IMR-90 (cell line): ENCODE measurements around the gene DYRK1A. TPM values are rescaled to one million over a fixed set of nuclear protein-coding genes. Genes with fewer than 3 reads are reported as not detected.

Source experiments
- ATAC-seq: fragments of 200-7000 bp; cut with Tn5 transposase; 2 replicates; pipeline ENCODE4 v1.9.1; 2020; ENCODE audit warnings: low read depth, mild to moderate bottlenecking, moderate library complexity
- BruUV-seq: library from RNA; stranded (reverse); fragments of 400-500 nt; replicated peaks from 2 replicates; lab custom pipeline; 2021; lab: Mats Ljungman, UMichigan
- CTCF ChIA-PET: fragments of 300-600 bp; formaldehyde crosslinking; extraction: SDS; loops from one replicate; lab custom pipeline; 2021; ENCODE audit warnings: antibody characterized with exemption; lab: Yijun Ruan, JAX
- POLR2A ChIA-PET: fragments of 300-600 bp; sonication (Branson Sonifier 250); formaldehyde crosslinking; loops from one replicate; lab custom pipeline; 2022; ENCODE audit warnings: antibody characterized with exemption; ENCODE audit not compliant: unreplicated experiment; lab: Charles Lee
- DNase-seq: peaks from one replicate; pipeline ENCODE4 v3.0.0; 2013
- H2AFZ ChIP-seq: replicated peaks from 2 replicates; pipeline ENCODE3; 2013; ENCODE audit warnings: low read length, mild to moderate bottlenecking; ENCODE audit not compliant: poor library complexity
- H2AK5ac ChIP-seq: 2 replicates; pipeline ENCODE4 v1.6.1; 2013; ENCODE audit warnings: low read depth, low read length, inconsistent platforms
- H2AK9ac ChIP-seq: replicated peaks from 2 replicates; pipeline ENCODE3; 2013; ENCODE audit warnings: mild to moderate bottlenecking, low read depth, low read length, moderate library complexity; ENCODE audit not compliant: poor library complexity
- H2BK120ac ChIP-seq: 2 replicates; pipeline ENCODE4 v1.6.1; 2013; ENCODE audit warnings: low read depth, low read length, inconsistent platforms
- H2BK15ac ChIP-seq: 3 replicates; pipeline ENCODE4 v1.6.1; 2013; ENCODE audit warnings: low read depth, low read length, inconsistent platforms
- H2BK20ac ChIP-seq: 2 replicates; pipeline ENCODE4 v1.6.1; 2013; ENCODE audit warnings: low read depth, mild to moderate bottlenecking, inconsistent platforms, low read length, moderate library complexity
- H2BK5ac ChIP-seq: 2 replicates; pipeline ENCODE4 v1.6.1; 2013; ENCODE audit warnings: mild to moderate bottlenecking, low read depth, low read length, inconsistent platforms; ENCODE audit not compliant: poor library complexity, severe bottlenecking
- H3K14ac ChIP-seq: replicated peaks from 2 replicates; pipeline ENCODE4 v1.6.1; 2013; ENCODE audit warnings: low read depth, low read length, inconsistent platforms
- H3K18ac ChIP-seq: 2 replicates; pipeline ENCODE4 v1.6.1; 2013; ENCODE audit warnings: low read depth, low read length, control low read depth
- H3K23ac ChIP-seq: 2 replicates; pipeline ENCODE4 v1.6.1; 2013; ENCODE audit warnings: low read depth, low read length, inconsistent platforms
- H3K27ac ChIP-seq: 2 replicates; pipeline ENCODE4 v1.5.1; 2013; ENCODE audit warnings: mild to moderate bottlenecking, control low read depth, low read length; ENCODE audit not compliant: insufficient read depth
- H3K27me3 ChIP-seq: 2 replicates; pipeline ENCODE4 v1.6.1; 2013; ENCODE audit warnings: low read length; ENCODE audit not compliant: control insufficient read depth, insufficient read depth
- H3K36me3 ChIP-seq: 2 replicates; pipeline ENCODE4 v1.6.1; 2013; ENCODE audit warnings: low read length, mixed read lengths; ENCODE audit not compliant: control insufficient read depth, insufficient read depth
- H3K4ac ChIP-seq: 2 replicates; pipeline ENCODE4 v1.6.1; 2013; ENCODE audit warnings: low read depth, low read length, inconsistent platforms
- H3K4me1 ChIP-seq: 2 replicates; pipeline ENCODE4 v1.6.1; 2013; ENCODE audit warnings: low read length, mixed read lengths; ENCODE audit not compliant: control insufficient read depth, insufficient read depth
- H3K4me2 ChIP-seq: 2 replicates; pipeline ENCODE4 v1.6.1; 2013; ENCODE audit warnings: low read depth, mild to moderate bottlenecking, control low read depth, low read length, moderate library complexity
- H3K4me3 ChIP-seq: 2 replicates; pipeline ENCODE4 v1.5.1; 2013; ENCODE audit warnings: low read depth, mild to moderate bottlenecking, control low read depth, low read length, moderate library complexity; ENCODE audit not compliant: insufficient read depth
- H3K56ac ChIP-seq: 2 replicates; pipeline ENCODE4 v1.6.1; 2013; ENCODE audit warnings: low read length, inconsistent platforms; ENCODE audit not compliant: insufficient read depth; ENCODE audit errors: extremely low read depth
- H3K79me1 ChIP-seq, 2 experiments: 2 replicates each; pipeline ENCODE4 v1.6.1; 2013; ENCODE audit warnings: low read length in 2 of 2, inconsistent platforms in 1 of 2, low read depth in 1 of 2
- H3K9ac ChIP-seq: 2 replicates; pipeline ENCODE4 v1.6.1; 2013; ENCODE audit warnings: low read depth, low read length, control low read depth
- H3K9me1 ChIP-seq: 2 replicates; pipeline ENCODE4 v1.6.1; 2013; ENCODE audit warnings: low read length, inconsistent platforms; ENCODE audit not compliant: insufficient read depth
- H3K9me3 ChIP-seq: 2 replicates; pipeline ENCODE4 v1.6.1; 2013; ENCODE audit warnings: low read length; ENCODE audit not compliant: control insufficient read depth, insufficient read depth
- H4K20me1 ChIP-seq: 2 replicates; pipeline ENCODE4 v1.6.1; 2013; ENCODE audit warnings: low read length, inconsistent platforms; ENCODE audit not compliant: insufficient read depth
- H4K5ac ChIP-seq: 2 replicates; pipeline ENCODE4 v1.6.1; 2013; ENCODE audit warnings: mild to moderate bottlenecking, low read depth, low read length, control low read depth
- H4K8ac ChIP-seq, 2 experiments: 2 replicates each; pipeline ENCODE4 v1.6.1; 2013; ENCODE audit warnings: low read depth in 2 of 2, low read length in 2 of 2, control low read depth in 1 of 2, inconsistent platforms in 1 of 2
- H4K91ac ChIP-seq: 2 replicates; pipeline ENCODE4 v1.6.1; 2013; ENCODE audit warnings: low read depth, low read length, inconsistent platforms; ENCODE audit not compliant: insufficient read depth
- RAD21 ChIP-seq: IDR thresholded peaks from 2 replicates; pipeline ENCODE4 v1.6.1; 2012; ENCODE audit warnings: low read length, improper control_type of control experiment
- SMC3 ChIP-seq: fragments of 150-350 bp; IDR thresholded peaks from 2 replicates; pipeline ENCODE4 v1.6.1; 2016; ENCODE audit warnings: low read depth, mild to moderate bottlenecking, antibody characterized with exemption, low read length, moderate library complexity
- WGBS, 2 experiments: methylation state at CpG; one replicate each; pipeline versions ENCODE4 v1.1.5 to v1.1.7; 2013; ENCODE audit warnings: missing lambda C conversion rate in 2 of 2; ENCODE audit not compliant: insufficient read length in 1 of 2; ENCODE audit errors: extremely low coverage in 2 of 2; 5-methylcytosine and 5-hydroxymethylcytosine counted together
- dilution Hi-C: fragments of 300-500 bp; cut with HindIII; formaldehyde crosslinking; loops from one replicate; pipeline ENCODE4 v1.14.3; 2018; ENCODE audit warnings: low sequenced_read_pairs; ENCODE audit not compliant: unreplicated experiment
- in situ Hi-C: fragments of 300-500 bp; cut with MboI; formaldehyde crosslinking; loops from 3 replicates; pipeline ENCODE4 v1.14.3; 2019; ENCODE audit warnings: low sequenced_read_pairs, inconsistent platforms, mixed read lengths
- intact Hi-C: fragments of 100-400 bp; cut with micrococcal nuclease; formaldehyde crosslinking; loops from 2 replicates; pipeline ENCODE4 v1.10.0; 2022
- polyA plus RNA-seq, 3 experiments: library from polyadenylated mRNA; depleted of rRNA; stranded (reverse); fragments of >200 nt; gene quantifications; 2 replicates each; pipeline ENCODE4 v1.2.3, GENCODE V29; 2012; ENCODE audit warnings: low replicate concordance in 1 of 3
- total RNA-seq: library from RNA; depleted of rRNA; stranded (reverse); fragments of >200 nt; gene quantifications from 2 replicates; pipeline ENCODE4 v1.2.3, GENCODE V29; 2012

Gene DYRK1A
- total and polyA plus RNA-seq, 2 of the 4 experiments (the other 2 are of a cell fraction), result 18.6 to 50.5 TPM

DNA sequence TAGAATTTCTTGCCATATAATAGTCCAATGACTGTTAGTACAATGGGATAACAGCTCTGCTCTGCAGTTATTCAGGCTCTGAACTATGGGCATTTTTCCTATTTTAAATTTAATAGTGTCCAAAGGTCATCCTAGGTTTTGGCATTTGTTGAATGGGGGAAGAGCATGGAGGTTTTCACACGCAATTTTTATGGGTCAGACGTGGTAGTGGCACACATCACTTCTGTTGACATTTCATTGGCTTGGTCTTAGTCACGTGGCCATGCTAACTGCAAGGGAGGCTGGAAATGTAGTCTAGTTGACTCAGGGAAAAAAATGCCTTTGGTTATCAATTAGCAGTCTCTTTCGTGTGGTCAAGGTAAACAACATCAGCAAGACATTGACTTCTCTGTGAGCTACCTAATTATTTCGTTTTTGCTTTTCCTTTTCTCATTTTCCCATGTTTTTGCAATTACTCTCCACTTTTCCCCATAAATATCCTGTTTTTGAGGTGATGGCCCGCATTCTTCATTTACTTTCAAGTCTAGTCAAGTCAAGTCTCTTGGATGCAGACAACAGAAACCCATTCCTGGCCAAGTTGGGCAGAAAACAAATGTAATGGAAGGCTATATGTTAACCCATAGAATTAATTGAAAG is 82.8 kb downstream of the DYRK1A start:
- no peak overlapping the region for H3K4ac ChIP-seq
- H3K27ac ChIP-seq, result no peak overlapping the region
- TF ChIP-seq SMC3 (no peak), RAD21 (no peak)
- H3K18ac ChIP-seq, result no peak overlapping the region
- H4K8ac ChIP-seq, result no peak overlapping the region
- H3K4me3 ChIP-seq, result no peak overlapping the region
- no peak overlapping the region for H2BK15ac ChIP-seq
- no peak overlapping the region for H2BK20ac ChIP-seq
- POLR2A ChIA-PET, result no interaction called here
- peaks cover 44 to 87% of the 10 kb centered on the region in 2 experiments for H3K79me1 ChIP-seq
- H3K56ac ChIP-seq, result no peak overlapping the region
- H3K9me1 ChIP-seq, result peaks cover 47% of the 10 kb centered on the region
- H3K27me3 ChIP-seq, result no peaks in the 10 kb centered on the region
- 96% methylated on average over 5 of the region's 6 CpGs; no CpG with 5 or more reads in 1 of the 2 experiments for WGBS, 2 experiments
- no peak overlapping the region for H4K5ac ChIP-seq
- no peak overlapping the region for H3K14ac ChIP-seq
- intact Hi-C loops, result no loop called here
- peaks cover 81% of the 10 kb centered on the region for H4K20me1 ChIP-seq
- H2AK9ac ChIP-seq, result no peak overlapping the region
- peaks cover 19% of the 10 kb centered on the region for H3K4me1 ChIP-seq
- H3K9ac ChIP-seq, result no peak overlapping the region
- no peak overlapping the region for H2AFZ ChIP-seq
- CTCF ChIA-PET, result no interaction called here
- no peak overlapping the region for H4K91ac ChIP-seq
- no peak overlapping the region; the same call in 1 of the 2 replicates for H3K23ac ChIP-seq
- no peak overlapping the region for H2BK5ac ChIP-seq
- H2BK120ac ChIP-seq, result no peak overlapping the region
- in situ Hi-C loops, result no loop called here
- ATAC-seq (no peak), DNase-seq (no peak)
- no peak overlapping the region for H3K4me2 ChIP-seq
- H3K9me3 ChIP-seq, result no peaks in the 10 kb centered on the region
- no peaks in the 10 kb centered on the region for H3K36me3 ChIP-seq
- no TSS peak for BruUV-seq
- dilution Hi-C loops, result no loop called here
- no peak overlapping the region for H2AK5ac ChIP-seq
